Mesenchymal stem cell (in vitro differentiated cells and primary cell): Measurements from ENCODE around the gene ZNF568. TPM values are rescaled to one million over a fixed set of nuclear protein-coding genes. Genes with fewer than 3 reads are reported as not detected.
A peak's percentile ranks its signal among the peaks of the same experiment; 100 is the strongest.

Experiments used
- DNase-seq: peaks from one replicate; pipeline ENCODE4 v3.0.0-alpha.2; 2013
- H2AFZ ChIP-seq: one replicate; pipeline ENCODE4 v1.6.1; 2013; ENCODE audit warnings: low read depth, mild to moderate bottlenecking, control low read depth, inconsistent platforms, low read length, moderate library complexity
- H2AK5ac ChIP-seq: 2 replicates; pipeline ENCODE4 v1.6.1; 2013; ENCODE audit warnings: low read length, moderate library complexity, mild to moderate bottlenecking, inconsistent platforms; ENCODE audit not compliant: severe bottlenecking
- H2BK120ac ChIP-seq: one replicate; pipeline ENCODE4 v1.6.1; 2013; ENCODE audit warnings: low read depth, mild to moderate bottlenecking, inconsistent platforms, low read length, moderate library complexity
- H2BK12ac ChIP-seq, 2 experiments: one replicate each; pipeline ENCODE4 v1.6.1; 2013; ENCODE audit warnings: inconsistent platforms in 2 of 2, low read length in 2 of 2, mild to moderate bottlenecking in 2 of 2, moderate library complexity in 2 of 2, control low read depth in 1 of 2
- H2BK15ac ChIP-seq: one replicate; pipeline ENCODE4 v1.6.1; 2013; ENCODE audit warnings: mild to moderate bottlenecking, low read depth, inconsistent platforms; ENCODE audit not compliant: poor library complexity, severe bottlenecking
- H2BK5ac ChIP-seq: 2 replicates; pipeline ENCODE4 v1.6.1; 2013; ENCODE audit warnings: low read depth, mild to moderate bottlenecking, low read length, control low read depth, inconsistent platforms; ENCODE audit not compliant: poor library complexity, severe bottlenecking
- H3K14ac ChIP-seq, 2 experiments: one replicate each; pipeline ENCODE4 v1.6.1; 2013; ENCODE audit warnings: inconsistent platforms in 2 of 2, low read length in 2 of 2, control low read depth in 1 of 2, mild to moderate bottlenecking in 1 of 2, moderate library complexity in 1 of 2
- H3K18ac ChIP-seq, 2 experiments: one replicate each; pipeline ENCODE4 v1.6.1; 2013; ENCODE audit warnings: inconsistent platforms in 2 of 2, low read length in 2 of 2, control low read depth in 1 of 2, low read depth in 1 of 2, mild to moderate bottlenecking in 1 of 2
- H3K23ac ChIP-seq, 2 experiments: one replicate each; pipeline ENCODE4 v1.6.1; 2013; ENCODE audit warnings: inconsistent platforms in 2 of 2, low read length in 2 of 2, mild to moderate bottlenecking in 2 of 2, moderate library complexity in 2 of 2, control low read depth in 1 of 2
- H3K27ac ChIP-seq: 2 replicates; pipeline ENCODE4 v1.5.1; 2013; ENCODE audit warnings: mild to moderate bottlenecking, moderate library complexity, low read length, control low read depth, inconsistent platforms; ENCODE audit not compliant: poor library complexity, severe bottlenecking
- H3K27me3 ChIP-seq, 2 experiments: 2 replicates each; pipeline versions ENCODE4 v1.6.1 to v1.7.0; 2013; ENCODE audit warnings: low read length in 2 of 2, mild to moderate bottlenecking in 2 of 2, moderate library complexity in 2 of 2, control low read depth in 1 of 2, inconsistent platforms in 1 of 2; ENCODE audit not compliant: control insufficient read depth in 1 of 2, insufficient read depth in 1 of 2
- H3K36me3 ChIP-seq, 2 experiments: 2 replicates each; pipeline versions ENCODE4 v1.6.1 to v1.7.0; 2013; ENCODE audit warnings: low read length in 2 of 2, control low read depth in 1 of 2, inconsistent platforms in 1 of 2, low read depth in 1 of 2, mild to moderate bottlenecking in 1 of 2; ENCODE audit not compliant: insufficient read depth in 2 of 2, control insufficient read depth in 1 of 2
- H3K4ac ChIP-seq, 2 experiments: one replicate each; pipeline ENCODE4 v1.6.1; 2013; ENCODE audit warnings: inconsistent platforms in 2 of 2, low read length in 2 of 2, mild to moderate bottlenecking in 2 of 2, moderate library complexity in 2 of 2, control low read depth in 1 of 2, low read depth in 1 of 2
- H3K4me1 ChIP-seq: 2 replicates; pipeline ENCODE4 v1.6.1; 2013; ENCODE audit warnings: low read depth, low read length, control low read depth; ENCODE audit not compliant: control insufficient read depth, insufficient read depth
- H3K4me2 ChIP-seq: 2 replicates; pipeline ENCODE4 v1.6.1; 2013; ENCODE audit warnings: low read length, mild to moderate bottlenecking, inconsistent platforms; ENCODE audit not compliant: poor library complexity, severe bottlenecking
- H3K4me3 ChIP-seq, 2 experiments: 2 replicates each; pipeline versions ENCODE4 v1.5.1 to v1.7.0; 2013; ENCODE audit warnings: low read length in 2 of 2, mild to moderate bottlenecking in 2 of 2, control low read depth in 1 of 2, low read depth in 1 of 2; ENCODE audit not compliant: insufficient read depth in 1 of 2
- H3K79me1 ChIP-seq: replicated peaks from 2 replicates; pipeline ENCODE4 v1.6.1; 2013; ENCODE audit warnings: mild to moderate bottlenecking, control low read depth, low read length, inconsistent platforms; ENCODE audit not compliant: poor library complexity, severe bottlenecking
- H3K9ac ChIP-seq: 2 replicates; pipeline ENCODE4 v1.7.0; 2013; ENCODE audit warnings: mild to moderate bottlenecking, low read length, moderate library complexity
- H3K9me3 ChIP-seq: 2 replicates; pipeline ENCODE4 v1.7.0; 2013; ENCODE audit warnings: mild to moderate bottlenecking, low read length; ENCODE audit not compliant: control insufficient read depth
- H4K8ac ChIP-seq: one replicate; pipeline ENCODE4 v1.6.1; 2013; ENCODE audit warnings: inconsistent platforms, mild to moderate bottlenecking, low read length, moderate library complexity
- H4K91ac ChIP-seq: one replicate; pipeline ENCODE4 v1.6.1; 2013; ENCODE audit warnings: mild to moderate bottlenecking, low read length, inconsistent platforms
- WGBS: methylation state at CpG from one replicate; pipeline ENCODE4 v1.1.7; 2013; ENCODE audit warnings: mixed read lengths; 5-methylcytosine and 5-hydroxymethylcytosine counted together
- polyA plus RNA-seq, 2 experiments: library from polyadenylated mRNA; stranded (reverse); fragments of 200-250 nt; gene quantifications; one replicate each; pipeline ENCODE4 v1.2.3, GENCODE V29; 2013

Gene ZNF568
- 3.4 TPM for polyA plus RNA-seq (2013, experiment 1 of 2)
- polyA plus RNA-seq (2013, experiment 2 of 2): 3.7 TPM

DNA sequence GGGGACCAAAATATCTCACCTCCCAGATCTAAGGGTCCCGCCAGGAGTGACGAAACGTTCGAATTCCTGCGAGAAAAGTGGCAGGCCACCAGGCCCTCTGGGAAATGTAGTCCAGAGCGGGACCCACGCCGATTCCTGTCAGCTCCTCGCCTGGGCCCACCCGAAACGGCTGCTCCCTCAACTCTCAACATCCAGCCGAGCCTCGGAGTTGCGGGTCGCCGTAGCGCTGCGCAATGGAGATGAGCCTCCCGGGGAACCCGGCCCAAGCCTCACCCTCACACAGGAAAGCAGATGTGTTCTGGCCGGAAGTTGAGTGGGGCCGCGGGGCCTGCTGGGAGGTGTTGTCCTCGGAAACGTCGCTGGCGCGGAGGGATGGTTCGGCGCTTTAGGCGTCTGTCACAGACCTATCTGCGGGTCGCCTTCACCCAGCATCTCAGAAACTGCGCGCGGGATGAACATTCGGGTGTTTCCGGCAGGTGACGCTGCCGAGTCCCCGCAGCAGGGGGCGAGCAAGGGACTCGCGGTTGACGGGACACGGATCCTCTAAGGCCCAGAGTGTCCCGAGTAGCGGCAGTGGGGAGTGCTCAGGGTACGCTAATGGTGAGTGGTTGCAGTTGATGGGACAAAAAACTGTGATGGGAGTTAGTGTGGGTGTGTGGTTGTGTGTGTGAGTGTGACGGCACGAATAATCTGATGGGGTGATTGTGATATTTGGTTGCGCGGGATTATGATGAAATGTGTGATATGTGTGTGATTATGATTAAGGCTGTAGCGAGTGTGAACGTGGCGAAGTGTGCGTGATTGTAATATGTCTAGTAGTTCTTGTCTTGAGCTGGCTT is at the start of gene ZNF568, which contains the start of gene ZNF829:
ZNF568 (plus strand) TSS at position 341 of the 839 bp plus-strand sequence. CDS start 6,439 bp downstream, outside the sequence.
ZNF829 (minus strand) TSS at position 300 of the 839 bp plus-strand sequence. CDS start 1,124 bp downstream, outside the sequence.
- Histone ChIP-seq H2AK5ac (no peak within 1 kb of the TSS), H3K14ac (peak within 1 kb of the TSS in 1 of 2 experiments; percentile 98), H3K4ac (peak within 1 kb of the TSS; percentile 21 to 94), H2BK12ac (peak within 1 kb of the TSS; percentile 32 to 96), H3K79me1 (peaks cover 11% of the 10 kb centered on the region), H3K27ac (peak within 1 kb of the TSS; percentile 89), H3K18ac (peak within 1 kb of the TSS; percentile 79 to 100), H4K8ac (peak within 1 kb of the TSS; percentile 99), H2BK5ac (peak within 1 kb of the TSS; percentile 81), H3K4me2 (peak within 1 kb of the TSS; percentile 76), H3K4me3 (peak within 1 kb of the TSS; percentile 79 to 92), H2BK15ac (peak within 1 kb of the TSS; percentile 52), H2BK120ac (peak within 1 kb of the TSS; percentile 54), H4K91ac (peak within 1 kb of the TSS; percentile 93), H2AFZ (peak within 1 kb of the TSS; percentile 96), H3K27me3 (no peaks in the 10 kb centered on the region), H3K23ac (no peak within 1 kb of the TSS), H3K4me1 (peaks cover 3% of the 10 kb centered on the region), H3K36me3 (peaks cover 10 to 53% of the 10 kb centered on the region in 2 experiments), H3K9ac (peak within 1 kb of the TSS; percentile 96), H3K9me3 (peaks cover 57% of the 10 kb centered on the region)
- under 1% methylated on average over 53 of the region's 57 CpGs for WGBS
- DNase-seq: peak; percentile 95

- Histone ChIP-seq H2BK5ac (no peak overlapping the region), H3K79me1 (no peaks in the 10 kb centered on the region), H3K27ac (no peak overlapping the region), H3K14ac (no peak overlapping the region), H3K23ac (no peak overlapping the region), H3K36me3 (peaks cover 16 to 53% of the 10 kb centered on the region in 2 experiments), H3K4me3 (peak overlapping the region in 1 of 2 experiments; percentile 67), H4K91ac (no peak overlapping the region), H2AFZ (no peak overlapping the region), H4K8ac (no peak overlapping the region), H3K4me2 (no peak overlapping the region), H3K18ac (no peak overlapping the region), H3K9me3 (peaks cover 99% of the 10 kb centered on the region), H2BK12ac (no peak overlapping the region), H3K4ac (no peak overlapping the region), H3K4me1 (no peaks in the 10 kb centered on the region), H2BK120ac (no peak overlapping the region), H2AK5ac (no peak overlapping the region), H2BK15ac (no peak overlapping the region), H3K27me3 (no peaks in the 10 kb centered on the region), H3K9ac (no peak overlapping the region)
- WGBS: 98% methylated on average over 10 of the region's 10 CpGs
- peak; percentile 14 for DNase-seq
Observed at GRCh38 chr19:36876993-36877938, 38.9 kb upstream of the ZNF568 start.

- H3K4me1 ChIP-seq: no peaks in the 10 kb centered on the region
- H2BK12ac ChIP-seq: no peak overlapping the region
- H3K4ac ChIP-seq: no peak overlapping the region
- H2BK15ac ChIP-seq: no peak overlapping the region
- no peak overlapping the region for H3K23ac ChIP-seq
- H3K9ac ChIP-seq: no peak overlapping the region
- H4K8ac ChIP-seq: no peak overlapping the region
- peaks cover 95% of the 10 kb centered on the region for H3K9me3 ChIP-seq
- no peak overlapping the region for H2BK5ac ChIP-seq
- H4K91ac ChIP-seq: no peak overlapping the region
- no peak overlapping the region for H2AFZ ChIP-seq
- 94% methylated on average over 3 of the region's 3 CpGs for WGBS
- H3K79me1 ChIP-seq: peaks cover 3% of the 10 kb centered on the region
- no peak for DNase-seq
- H3K27ac ChIP-seq: no peak overlapping the region
- no peaks in the 10 kb centered on the region for H3K27me3 ChIP-seq
- peak overlapping the region in 1 of 2 experiments; percentile 61 for H3K4me3 ChIP-seq
- H3K4me2 ChIP-seq: no peak overlapping the region
- no peak overlapping the region for H3K14ac ChIP-seq
- no peak overlapping the region for H2AK5ac ChIP-seq
- no peak overlapping the region for H3K18ac ChIP-seq
- peaks cover 12 to 71% of the 10 kb centered on the region in 2 experiments for H3K36me3 ChIP-seq
- no peak overlapping the region for H2BK120ac ChIP-seq
Observed at GRCh38 chr19:36891768-36892357, 24.3 kb upstream of the ZNF568 start.
